HepG2 (cell line): Measurements from ENCODE around the gene PLK3. TPM values are rescaled to one million over a fixed set of nuclear protein-coding genes. Genes with fewer than 3 reads are reported as not detected.

Experiments
- AHR ChIP-seq: IDR thresholded peaks from 2 replicates; pipeline ENCODE4 v1.6.1; 2018; ENCODE audit warnings: missing genetic modification reagents, missing compliant biosample characterization
- CHD4 ChIP-seq: fragments of 200-600 bp; sonication (generic); IDR thresholded peaks from 2 replicates; pipeline ENCODE4 v1.7.0; 2017; ENCODE audit warnings: mild to moderate bottlenecking, low read length, borderline replicate concordance
- HOXA3 ChIP-seq: sonication (generic); formaldehyde crosslinking; IDR thresholded peaks from 2 replicates; pipeline ENCODE4 v1.5.0; 2020; ENCODE audit warnings: missing genetic modification reagents
- MYNN ChIP-seq: sonication (generic); formaldehyde crosslinking; IDR thresholded peaks from 2 replicates; pipeline ENCODE4 v1.4.0; 2020; ENCODE audit warnings: mild to moderate bottlenecking, low read depth, missing genetic modification reagents
- NONO ChIP-seq, 2 experiments: fragments of 450-650 bp in 1 of 2; sonication (generic) in 1 of 2; formaldehyde crosslinking in 1 of 2; IDR thresholded peaks in 1 of 2; conservative IDR thresholded peaks in 1 of 2; 2 replicates each; pipeline versions ENCODE4 v1.6.1 to v1.8.0; 2017 to 2022; ENCODE audit warnings: mild to moderate bottlenecking in 1 of 2, missing genetic modification reagents in 1 of 2, moderate library complexity in 1 of 2
- NR2F6 ChIP-seq, 2 experiments: IDR thresholded peaks; 2 replicates each; pipeline ENCODE4 v1.6.1; 2016; ENCODE audit warnings: antibody characterized with exemption in 1 of 2, mild to moderate bottlenecking in 1 of 2
- PCBP1 ChIP-seq: fragments of 200-400 bp; formaldehyde crosslinking; IDR thresholded peaks from 2 replicates; pipeline ENCODE4 v1.6.1; 2017; ENCODE audit warnings: mild to moderate bottlenecking, low read depth, low read length, borderline replicate concordance
- RXRA ChIP-seq: sonication (generic); formaldehyde crosslinking; IDR thresholded peaks from 2 replicates; pipeline ENCODE4 v1.5.1; 2020; ENCODE audit warnings: missing genetic modification reagents
- SIN3A ChIP-seq: IDR thresholded peaks from 2 replicates; pipeline ENCODE4 v1.6.1; 2011; ENCODE audit warnings: low read depth, mild to moderate bottlenecking, control low read depth, low read length, borderline replicate concordance
- TBX2 ChIP-seq: sonication (generic); formaldehyde crosslinking; IDR thresholded peaks from 2 replicates; pipeline ENCODE4 v1.5.0; 2020; ENCODE audit warnings: missing genetic modification reagents, mild to moderate bottlenecking, borderline replicate concordance
- TSC22D2 ChIP-seq: sonication (generic); formaldehyde crosslinking; IDR thresholded peaks from 2 replicates; pipeline ENCODE4 v1.5.1; 2020; ENCODE audit warnings: missing genetic modification reagents, mild to moderate bottlenecking, borderline replicate concordance
- ZEB1 ChIP-seq: IDR thresholded peaks from 2 replicates; pipeline ENCODE4 v1.6.1; 2012; ENCODE audit warnings: mild to moderate bottlenecking, low read depth, inconsistent platforms; ENCODE audit not compliant: insufficient replicate concordance
- ZNF350 ChIP-seq: sonication (generic); formaldehyde crosslinking; IDR thresholded peaks from 2 replicates; pipeline ENCODE4 v1.4.0; 2020; ENCODE audit warnings: mild to moderate bottlenecking, low read depth, missing genetic modification reagents, borderline replicate concordance
- ZNF446 ChIP-seq: sonication (generic); formaldehyde crosslinking; IDR thresholded peaks from 2 replicates; pipeline ENCODE4 v1.5.0; 2020; ENCODE audit warnings: mild to moderate bottlenecking, missing genetic modification reagents
- ZNF557 ChIP-seq: sonication (generic); formaldehyde crosslinking; IDR thresholded peaks from 2 replicates; pipeline ENCODE4 v1.4.0; 2020; ENCODE audit warnings: missing genetic modification reagents
- ZNF614 ChIP-seq: IDR thresholded peaks from 2 replicates; pipeline ENCODE4 v1.6.1; 2018; ENCODE audit warnings: missing biosample characterization, missing genetic modification reagents, inconsistent platforms, borderline replicate concordance
- polyA plus RNA-seq, 8 experiments: library from polyadenylated mRNA; depleted of rRNA in 3 of 8; stranded (reverse) in 7 of 8; unstranded in 1 of 8; fragments of >200 nt; fragmentation: Illumina TruSeq in 4 of 8; extraction: Trizol in 4 of 8; gene quantifications; 2 replicates each; pipeline versions ENCODE4 v1.2.1 to v1.2.3, GENCODE V29; 2011 to 2016; ENCODE audit warnings: low read depth in 4 of 8, missing spikeins in 1 of 8, mixed read lengths in 1 of 8; ENCODE audit not compliant: insufficient read depth in 1 of 8
- total RNA-seq, 5 experiments: library from RNA; depleted of rRNA; stranded (reverse); fragments of >200 nt; fragmentation: Illumina TruSeq; extraction: Trizol; gene quantifications; 2 replicates each; pipeline ENCODE4 v1.2.3, GENCODE V29; 2016; ENCODE audit warnings: low read depth in 1 of 5
- TF ChIP-seq, protein P1 (sequence below): sonication (generic); formaldehyde crosslinking; IDR thresholded peaks from 2 replicates; pipeline ENCODE4 v1.5.1; 2020; ENCODE audit warnings: mild to moderate bottlenecking, moderate library complexity, missing genetic modification reagents
- TF ChIP-seq, protein P2 (sequence below): sonication (generic); formaldehyde crosslinking; IDR thresholded peaks from 2 replicates; pipeline ENCODE4 v1.4.0; 2020; ENCODE audit warnings: missing genetic modification reagents, mild to moderate bottlenecking, borderline replicate concordance
- TF ChIP-seq, protein P3 (sequence below): fragments of 450-650 bp; IDR thresholded peaks from 2 replicates; pipeline ENCODE4 v1.6.1; 2017
- TF ChIP-seq, protein P4 (sequence below): sonication (generic); formaldehyde crosslinking; IDR thresholded peaks from 2 replicates; pipeline ENCODE4 v1.8.0; 2022; ENCODE audit warnings: missing genetic modification reagents, mild to moderate bottlenecking, inconsistent platforms, borderline replicate concordance
- TF ChIP-seq, protein P5 (sequence below): IDR thresholded peaks from 2 replicates; pipeline ENCODE4 v1.6.1; 2016

PLK3 gene
- total and polyA plus RNA-seq, 2 of the 13 experiments (the other 11 are each of a cell fraction or from before 2014, with no cell fraction given), result 9.8 to 16.9 TPM

DNA sequence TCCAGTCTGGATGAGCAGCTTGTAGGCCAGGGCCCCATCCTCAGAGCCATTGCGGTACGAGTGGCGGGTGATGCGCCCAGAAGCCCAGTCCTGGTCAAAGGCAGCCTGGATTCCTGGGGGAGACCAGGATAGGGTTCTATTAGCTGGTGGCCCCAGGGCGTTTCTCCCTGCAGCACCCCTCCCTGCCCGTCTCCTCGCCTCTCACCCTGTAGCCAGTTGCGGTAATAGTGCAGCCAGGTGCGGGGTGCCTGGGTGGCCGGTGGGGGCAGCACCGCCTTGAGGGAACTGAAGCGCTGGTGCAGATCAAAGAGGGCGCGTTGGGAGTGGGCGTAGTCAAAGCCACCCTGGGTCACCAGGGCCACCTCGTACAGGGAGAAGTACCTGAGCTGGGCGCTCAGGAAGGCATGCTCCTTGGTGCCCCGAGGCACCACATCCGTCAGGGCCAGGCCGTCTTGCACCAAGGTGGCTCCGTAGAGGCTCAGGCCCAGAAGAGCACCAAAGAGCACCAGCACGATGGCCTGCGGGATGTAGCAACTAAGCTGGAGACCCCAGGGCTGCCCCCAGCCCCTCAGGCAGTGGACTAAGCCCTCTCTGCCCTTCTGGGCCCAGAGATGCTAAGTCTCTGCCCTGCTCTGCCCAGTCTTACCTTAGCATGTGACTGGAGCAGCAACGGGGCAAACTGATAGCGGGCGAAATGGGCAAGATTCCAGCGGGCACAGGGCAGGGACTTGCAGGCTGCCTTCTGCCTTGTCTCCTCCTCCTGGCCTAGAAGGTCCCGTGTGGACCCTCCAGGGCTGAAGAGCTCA lies 27.2 kb downstream of the PLK3 start (continued):
- TF ChIP-seq, protein P1, sequence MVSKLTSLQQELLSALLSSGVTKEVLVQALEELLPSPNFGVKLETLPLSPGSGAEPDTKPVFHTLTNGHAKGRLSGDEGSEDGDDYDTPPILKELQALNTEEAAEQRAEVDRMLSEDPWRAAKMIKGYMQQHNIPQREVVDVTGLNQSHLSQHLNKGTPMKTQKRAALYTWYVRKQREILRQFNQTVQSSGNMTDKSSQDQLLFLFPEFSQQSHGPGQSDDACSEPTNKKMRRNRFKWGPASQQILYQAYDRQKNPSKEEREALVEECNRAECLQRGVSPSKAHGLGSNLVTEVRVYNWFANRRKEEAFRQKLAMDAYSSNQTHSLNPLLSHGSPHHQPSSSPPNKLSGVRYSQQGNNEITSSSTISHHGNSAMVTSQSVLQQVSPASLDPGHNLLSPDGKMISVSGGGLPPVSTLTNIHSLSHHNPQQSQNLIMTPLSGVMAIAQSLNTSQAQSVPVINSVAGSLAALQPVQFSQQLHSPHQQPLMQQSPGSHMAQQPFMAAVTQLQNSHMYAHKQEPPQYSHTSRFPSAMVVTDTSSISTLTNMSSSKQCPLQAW, result peak; percentile 76
- TF ChIP-seq ZNF614 (CRISPR knock-in tag) (peak; percentile 61; the same call in 1 of the 2 replicates), NR2F6 (IDR thresholded peaks at IDR 0.05) (peak; percentile 50; the same call in 1 of the 2 replicates), NR2F6 (CRISPR knock-in tag; IDR thresholded peaks at IDR 0.05) (peak; percentile 76), ZNF446 (no peak), ZNF557 (no peak), TBX2 (peak; percentile 41), MYNN (CRISPR knock-in tag) (0 out of 2 replicates have a peak, but pooled peaks have one; percentile 23), ZNF350 (CRISPR knock-in tag) (peak; percentile 65; the same call in 1 of the 2 replicates), NONO (IDR thresholded peaks at IDR 0.05) (no peak), NONO (CRISPR knock-in tag; conservative IDR thresholded peaks at IDR 0.05) (peak; percentile 41; the same call in 1 of the 2 replicates), TSC22D2 (no peak), HOXA3 (CRISPR knock-in tag) (peak; percentile 34), CHD4 (no peak), ZEB1 (peak; percentile 52), RXRA (CRISPR knock-in tag) (peak; percentile 52; the same call in 1 of the 2 replicates), AHR (CRISPR knock-in tag) (0 out of 2 replicates have a peak, but pooled peaks have one; percentile 17), SIN3A (peak; percentile 22; the same call in 1 of the 2 replicates), PCBP1 (0 out of 2 replicates have a peak, but pooled peaks have one; percentile 16)
- TF ChIP-seq, protein P2, sequence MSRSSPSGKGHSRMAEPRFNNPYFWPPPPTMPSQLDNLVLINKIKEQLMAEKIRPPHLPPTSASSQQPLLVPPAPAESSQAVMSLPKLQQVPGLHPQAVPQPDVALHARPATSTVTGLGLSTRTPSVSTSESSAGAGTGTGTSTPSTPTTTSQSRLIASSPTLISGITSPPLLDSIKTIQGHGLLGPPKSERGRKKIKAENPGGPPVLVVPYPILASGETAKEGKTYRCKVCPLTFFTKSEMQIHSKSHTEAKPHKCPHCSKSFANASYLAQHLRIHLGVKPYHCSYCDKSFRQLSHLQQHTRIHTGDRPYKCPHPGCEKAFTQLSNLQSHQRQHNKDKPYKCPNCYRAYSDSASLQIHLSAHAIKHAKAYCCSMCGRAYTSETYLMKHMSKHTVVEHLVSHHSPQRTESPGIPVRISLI (CRISPR knock-in tag), result no peak
- TF ChIP-seq, protein P3, sequence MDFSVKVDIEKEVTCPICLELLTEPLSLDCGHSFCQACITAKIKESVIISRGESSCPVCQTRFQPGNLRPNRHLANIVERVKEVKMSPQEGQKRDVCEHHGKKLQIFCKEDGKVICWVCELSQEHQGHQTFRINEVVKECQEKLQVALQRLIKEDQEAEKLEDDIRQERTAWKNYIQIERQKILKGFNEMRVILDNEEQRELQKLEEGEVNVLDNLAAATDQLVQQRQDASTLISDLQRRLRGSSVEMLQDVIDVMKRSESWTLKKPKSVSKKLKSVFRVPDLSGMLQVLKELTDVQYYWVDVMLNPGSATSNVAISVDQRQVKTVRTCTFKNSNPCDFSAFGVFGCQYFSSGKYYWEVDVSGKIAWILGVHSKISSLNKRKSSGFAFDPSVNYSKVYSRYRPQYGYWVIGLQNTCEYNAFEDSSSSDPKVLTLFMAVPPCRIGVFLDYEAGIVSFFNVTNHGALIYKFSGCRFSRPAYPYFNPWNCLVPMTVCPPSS, result no peak
- TF ChIP-seq, protein P4, sequence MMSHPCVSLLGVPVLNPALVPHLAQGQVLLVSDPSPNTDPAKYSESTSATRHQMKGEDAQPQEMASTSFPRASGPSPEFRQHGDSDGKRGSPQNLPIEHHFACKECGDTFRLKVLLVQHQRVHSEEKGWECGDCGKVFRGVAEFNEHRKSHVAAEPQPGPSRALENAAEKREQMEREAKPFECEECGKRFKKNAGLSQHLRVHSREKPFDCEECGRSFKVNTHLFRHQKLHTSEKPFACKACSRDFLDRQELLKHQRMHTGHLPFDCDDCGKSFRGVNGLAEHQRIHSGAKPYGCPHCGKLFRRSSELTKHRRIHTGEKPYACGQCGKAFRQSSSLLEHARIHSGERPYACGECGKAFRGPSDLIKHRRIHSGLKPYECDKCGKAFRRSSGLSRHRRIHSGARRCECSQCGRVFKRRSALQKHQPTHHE (CRISPR knock-in tag), result peak; percentile 48; the same call in 1 of the 2 replicates
- TF ChIP-seq, protein P5, sequence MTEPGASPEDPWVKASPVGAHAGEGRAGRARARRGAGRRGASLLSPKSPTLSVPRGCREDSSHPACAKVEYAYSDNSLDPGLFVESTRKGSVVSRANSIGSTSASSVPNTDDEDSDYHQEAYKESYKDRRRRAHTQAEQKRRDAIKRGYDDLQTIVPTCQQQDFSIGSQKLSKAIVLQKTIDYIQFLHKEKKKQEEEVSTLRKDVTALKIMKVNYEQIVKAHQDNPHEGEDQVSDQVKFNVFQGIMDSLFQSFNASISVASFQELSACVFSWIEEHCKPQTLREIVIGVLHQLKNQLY (CRISPR knock-in tag), result no peak
